ENCODE measurements around the gene SLC12A8. TPM values are rescaled to one million over a fixed set of nuclear protein-coding genes. Genes with fewer than 3 reads are reported as not detected.

SLC12A8 gene
- total RNA-seq, 1 donor from 2014 or later: 6.1 TPM

DNA sequence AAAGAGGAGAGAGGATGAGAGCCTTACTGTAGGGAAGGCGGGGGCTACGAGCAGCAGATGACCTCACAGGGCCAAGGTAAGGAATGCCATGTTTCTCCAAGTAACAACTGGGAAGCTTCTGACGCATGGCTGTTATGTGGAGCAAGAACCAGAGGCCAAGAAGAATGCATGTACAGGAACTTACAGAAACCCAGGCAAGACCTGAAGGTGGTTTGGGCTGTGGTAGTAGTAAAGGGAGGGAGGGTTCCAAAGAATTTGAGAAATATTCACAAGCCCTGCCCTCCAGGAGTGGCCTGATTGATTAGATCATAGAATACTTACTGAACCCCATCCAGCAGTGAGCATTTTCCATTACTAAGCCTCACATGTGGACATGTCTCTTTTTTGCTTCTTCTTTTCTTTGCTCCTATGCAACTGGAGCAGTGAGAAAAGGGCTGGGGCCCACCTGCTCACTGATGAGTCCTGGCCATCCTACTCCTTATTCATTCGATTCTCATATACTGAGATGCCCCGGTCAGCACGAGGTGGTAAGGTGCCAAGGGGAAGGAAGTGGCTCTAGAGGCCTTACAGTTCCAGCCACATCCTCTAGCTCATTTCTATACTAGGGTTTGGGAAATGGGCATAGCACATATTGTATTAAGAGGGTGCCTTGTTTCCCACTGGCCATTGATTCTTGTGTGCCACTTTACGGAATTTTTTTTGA lies 8.3 kb upstream of the SLC12A8 start:
- no peak for DNase-seq (ENCODE audit: low spot score)
- H3K9me3 Mint-ChIP-seq (ENCODE audit: low read depth): no peaks in the 10 kb centered on the region
- no peak overlapping the region for H3K27ac Mint-ChIP-seq (ENCODE audit: unreplicated experiment)
- H3K36me3 Mint-ChIP-seq (ENCODE audit: low read depth): no peaks in the 10 kb centered on the region
- no peaks in the 10 kb centered on the region for H3K4me1 Mint-ChIP-seq (ENCODE audit: low read depth)
- H3K4me3 Mint-ChIP-seq (ENCODE audit: unreplicated experiment): no peak overlapping the region
- TF ChIP-seq CTCF (IDR thresholded peaks at IDR 0.05): no peak
- no peaks in the 10 kb centered on the region for H3K27me3 Mint-ChIP-seq (ENCODE audit: low read depth)

- DNase-seq (ENCODE audit: low spot score): no peak
- no peak for TF ChIP-seq CTCF (IDR thresholded peaks at IDR 0.05)
- no peaks in the 10 kb centered on the region for H3K36me3 Mint-ChIP-seq (ENCODE audit: low read depth)
- no peak overlapping the region for H3K4me3 Mint-ChIP-seq (ENCODE audit: unreplicated experiment)
- no peaks in the 10 kb centered on the region for H3K27me3 Mint-ChIP-seq (ENCODE audit: low read depth)
- H3K27ac Mint-ChIP-seq (ENCODE audit: unreplicated experiment): no peak overlapping the region
- H3K9me3 Mint-ChIP-seq (ENCODE audit: low read depth): no peaks in the 10 kb centered on the region
- H3K4me1 Mint-ChIP-seq (ENCODE audit: low read depth): no peaks in the 10 kb centered on the region
Observed at GRCh38 chr3:125220183-125220582, 7.6 kb upstream of the SLC12A8 start.

- no peak for DNase-seq (ENCODE audit: low spot score)
- no peaks in the 10 kb centered on the region for H3K27me3 Mint-ChIP-seq (ENCODE audit: low read depth)
- no peak overlapping the region for H3K27ac Mint-ChIP-seq (ENCODE audit: unreplicated experiment)
- no peak for TF ChIP-seq CTCF (IDR thresholded peaks at IDR 0.05)
- H3K4me1 Mint-ChIP-seq (ENCODE audit: low read depth): no peaks in the 10 kb centered on the region
- no peaks in the 10 kb centered on the region for H3K36me3 Mint-ChIP-seq (ENCODE audit: low read depth)
- no peaks in the 10 kb centered on the region for H3K9me3 Mint-ChIP-seq (ENCODE audit: low read depth)
- no peak overlapping the region for H3K4me3 Mint-ChIP-seq (ENCODE audit: unreplicated experiment)
Observed at GRCh38 chr3:125219261-125219701, 6.7 kb upstream of the SLC12A8 start.

DNA sequence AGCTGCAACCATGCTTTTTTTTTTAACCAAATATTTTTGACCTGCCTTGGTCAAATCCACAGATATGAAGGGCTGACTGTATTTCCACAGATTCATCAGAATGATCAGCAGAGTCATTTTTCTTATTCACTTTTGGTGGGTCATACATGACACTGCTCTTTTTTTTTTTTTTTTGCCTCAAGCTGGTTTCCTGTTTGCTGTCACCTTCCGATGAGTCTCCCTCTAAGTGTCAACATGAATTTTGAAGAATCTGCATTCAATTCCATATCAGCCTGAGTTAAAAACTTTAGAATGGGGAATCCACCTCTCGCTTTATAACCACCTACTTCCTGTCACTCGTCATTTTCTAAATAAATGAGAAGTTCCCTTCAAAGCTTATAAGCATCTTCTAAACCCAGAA lies 2.2 kb upstream of the SLC12A8 start:
- no peak for DNase-seq (ENCODE audit: low spot score)
- no peak for TF ChIP-seq CTCF (IDR thresholded peaks at IDR 0.05)
- no peaks in the 10 kb centered on the region for H3K9me3 Mint-ChIP-seq (ENCODE audit: low read depth)
- peaks cover 17% of the 10 kb centered on the region for H3K4me1 Mint-ChIP-seq (ENCODE audit: low read depth)
- H3K27ac Mint-ChIP-seq (ENCODE audit: unreplicated experiment): no peak overlapping the region
- no peak overlapping the region for H3K4me3 Mint-ChIP-seq (ENCODE audit: unreplicated experiment)
- no peaks in the 10 kb centered on the region for H3K27me3 Mint-ChIP-seq (ENCODE audit: low read depth)
- no peaks in the 10 kb centered on the region for H3K36me3 Mint-ChIP-seq (ENCODE audit: low read depth)

DNA sequence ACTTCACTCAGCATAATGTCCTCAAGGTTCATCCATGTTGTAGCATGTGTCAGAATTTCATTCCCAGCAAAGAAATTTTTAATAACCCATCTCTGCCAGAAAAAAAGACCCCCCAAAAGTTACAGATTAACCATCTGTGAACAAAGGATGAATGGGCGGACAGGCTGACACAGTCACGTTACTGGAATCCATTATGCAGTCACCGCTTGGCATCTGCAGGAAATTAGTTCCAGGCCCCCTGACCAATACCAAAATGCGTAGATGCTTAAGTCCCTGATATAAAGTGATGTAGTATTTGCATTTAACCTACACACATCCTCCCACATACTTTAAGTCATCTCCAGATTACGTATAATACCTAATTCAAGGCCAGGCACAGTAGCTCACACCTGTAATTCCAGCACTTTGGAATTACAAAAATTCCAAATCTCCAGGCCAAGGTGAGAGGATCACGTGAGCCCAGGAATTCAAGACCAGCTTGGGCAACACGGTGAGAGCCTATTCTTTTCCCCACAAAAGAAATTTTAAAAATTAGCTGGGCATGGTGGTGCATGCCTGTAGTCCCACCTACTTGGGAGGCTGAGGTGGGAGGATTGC lies 1.5 kb upstream of the SLC12A8 start:
- Mint-ChIP-seq H3K9me3 (ENCODE audit: low read depth) (no peaks in the 10 kb centered on the region), H3K27ac (ENCODE audit: unreplicated experiment) (no peak overlapping the region), H3K4me3 (ENCODE audit: unreplicated experiment) (no peak overlapping the region), H3K36me3 (ENCODE audit: low read depth) (no peaks in the 10 kb centered on the region), H3K4me1 (ENCODE audit: low read depth) (peaks cover 17% of the 10 kb centered on the region), H3K27me3 (ENCODE audit: low read depth) (no peaks in the 10 kb centered on the region)
- DNase-seq (ENCODE audit: low spot score): no peak
- TF ChIP-seq CTCF (IDR thresholded peaks at IDR 0.05): no peak
